WTC11 (cell line): ENCODE data around the gene RAP2A. TPM values are rescaled to one million over a fixed set of nuclear protein-coding genes. Genes with fewer than 3 reads are reported as not detected.

ENCODE experiments used
- ATAC-seq: fragments of 200-7000 bp; cut with Tn5 transposase; 2 replicates; pipeline ENCODE4 v1.10.0; 2021; ENCODE audit warnings: mild to moderate bottlenecking, moderate library complexity
- CTCF ChIA-PET: fragments of 300-600 bp; sonication (Branson Sonifier 250); formaldehyde crosslinking; loops from one replicate; lab custom pipeline; 2021; ENCODE audit warnings: antibody characterized with exemption; lab: Charles Lee
- POLR2A ChIA-PET: fragments of 350-600 bp; sonication (Branson Sonifier 250); formaldehyde crosslinking; loops from one replicate; lab custom pipeline; 2021; ENCODE audit warnings: antibody characterized with exemption; lab: Charles Lee
- DNase-seq: peaks from one replicate; pipeline ENCODE4 v3.0.0; 2021; ENCODE audit warnings: low spot score
- H3K27ac Mint-ChIP-seq: 2 replicates; pipeline ENCODE4 v1.8.0; 2021; ENCODE audit warnings: mixed read lengths
- H3K27me3 Mint-ChIP-seq: 2 replicates; pipeline ENCODE4 v1.8.0; 2021; ENCODE audit warnings: low read depth, mild to moderate bottlenecking, moderate library complexity, mixed read lengths
- H3K36me3 Mint-ChIP-seq: 2 replicates; pipeline ENCODE4 v1.8.0; 2021; ENCODE audit warnings: mixed read lengths
- H3K4me1 Mint-ChIP-seq: 2 replicates; pipeline ENCODE4 v1.8.0; 2022; ENCODE audit warnings: mixed read lengths
- H3K4me3 Mint-ChIP-seq: 2 replicates; pipeline ENCODE4 v1.8.0; 2021; ENCODE audit warnings: mild to moderate bottlenecking, moderate library complexity, mixed read lengths
- H3K9me3 Mint-ChIP-seq: 2 replicates; pipeline ENCODE4 v1.8.0; 2021; ENCODE audit warnings: mixed read lengths
- CREB1 ChIP-seq: sonication (generic); formaldehyde crosslinking; IDR thresholded peaks from 2 replicates; pipeline ENCODE4 v1.8.0; 2023; ENCODE audit warnings: mild to moderate bottlenecking, missing genetic modification reagents
- CREM ChIP-seq: sonication (generic); formaldehyde crosslinking; IDR thresholded peaks from 2 replicates; pipeline ENCODE4 v1.8.1; 2022; ENCODE audit warnings: mild to moderate bottlenecking, missing genetic modification reagents, moderate library complexity
- ESRRA ChIP-seq: sonication (generic); formaldehyde crosslinking; IDR thresholded peaks from 2 replicates; pipeline ENCODE4 v1.8.1; 2022; ENCODE audit warnings: mild to moderate bottlenecking, missing genetic modification reagents, borderline replicate concordance
- ETV6 ChIP-seq: sonication (generic); formaldehyde crosslinking; IDR thresholded peaks from 2 replicates; pipeline ENCODE4 v1.8.1; 2022; ENCODE audit warnings: mild to moderate bottlenecking, missing genetic modification reagents
- GABPB1 ChIP-seq: sonication (generic); formaldehyde crosslinking; IDR thresholded peaks from 2 replicates; pipeline ENCODE4 v1.8.1; 2023; ENCODE audit warnings: mild to moderate bottlenecking, missing genetic modification reagents
- HMGA2 ChIP-seq: fragments of 250-450 bp; sonication (Bioruptor Pico); IDR thresholded peaks from 2 replicates; pipeline ENCODE4 v1.4.0; 2021; ENCODE audit warnings: mild to moderate bottlenecking, moderate library complexity
- JUN ChIP-seq: sonication (generic); formaldehyde crosslinking; IDR thresholded peaks from 2 replicates; pipeline ENCODE4 v1.8.0; 2023; ENCODE audit warnings: mild to moderate bottlenecking, missing genetic modification reagents
- TEAD1 ChIP-seq: sonication (generic); formaldehyde crosslinking; IDR thresholded peaks from 2 replicates; pipeline ENCODE4 v1.8.0; 2022; ENCODE audit warnings: mild to moderate bottlenecking, missing genetic modification reagents
- TP53 ChIP-seq: sonication (generic); formaldehyde crosslinking; IDR thresholded peaks from 2 replicates; pipeline ENCODE4 v1.8.1; 2023; ENCODE audit warnings: mild to moderate bottlenecking, missing genetic modification reagents
- ZNF121 ChIP-seq: sonication (generic); formaldehyde crosslinking; IDR thresholded peaks from 2 replicates; pipeline ENCODE4 v1.8.0; 2023; ENCODE audit warnings: missing genetic modification reagents
- ZNF416 ChIP-seq: fragments of 250-450 bp; sonication (Bioruptor Pico); IDR thresholded peaks from 2 replicates; pipeline ENCODE4 v1.9.0; 2021; ENCODE audit warnings: mild to moderate bottlenecking, inconsistent platforms
- ZNF423 ChIP-seq: fragments of 250-450 bp; sonication (Bioruptor Pico); IDR thresholded peaks from 2 replicates; pipeline ENCODE4 v2.1.2; 2022; ENCODE audit warnings: mild to moderate bottlenecking, moderate library complexity
- ZNF671 ChIP-seq: fragments of 250-450 bp; sonication (Bioruptor Pico); IDR thresholded peaks from 2 replicates; pipeline ENCODE4 v1.8.0; 2021; ENCODE audit warnings: mild to moderate bottlenecking
- total RNA-seq: library from RNA; stranded (reverse); gene quantifications from 3 replicates; pipeline ENCODE4 v1.2.3, GENCODE V29; 2021
- TF ChIP-seq, protein P1 (sequence below): sonication (generic); formaldehyde crosslinking; IDR thresholded peaks from 2 replicates; pipeline ENCODE4 v1.8.1; 2023; ENCODE audit warnings: mild to moderate bottlenecking, moderate library complexity, missing genetic modification reagents
- TF ChIP-seq, protein P2 (sequence below): sonication (generic); formaldehyde crosslinking; IDR thresholded peaks from 2 replicates; pipeline ENCODE4 v1.8.1; 2022; ENCODE audit warnings: missing genetic modification reagents, borderline replicate concordance
- TF ChIP-seq, protein P3 (sequence below): sonication (generic); formaldehyde crosslinking; IDR thresholded peaks from 2 replicates; pipeline ENCODE4 v1.8.0; 2022; ENCODE audit warnings: mild to moderate bottlenecking, missing genetic modification reagents
- TF ChIP-seq, protein P4 (sequence below): fragments of 250-450 bp; sonication (Bioruptor Pico); IDR thresholded peaks from 2 replicates; pipeline ENCODE4 v1.9.0; 2021; ENCODE audit warnings: moderate library complexity, mild to moderate bottlenecking, inconsistent platforms, borderline replicate concordance
- TF ChIP-seq, protein P5 (sequence below): fragments of 250-450 bp; sonication (Bioruptor Pico); IDR thresholded peaks from 2 replicates; pipeline ENCODE4 v1.9.0; 2021; ENCODE audit warnings: mild to moderate bottlenecking
- TF ChIP-seq, protein P6 (sequence below): fragments of 250-450 bp; sonication (Bioruptor Pico); IDR thresholded peaks from 2 replicates; pipeline ENCODE4 v1.9.0; 2021; ENCODE audit warnings: mild to moderate bottlenecking
- TF ChIP-seq, protein P7 (sequence below): fragments of 200-600 bp; IDR thresholded peaks from 2 replicates; pipeline ENCODE4 v1.8.0; 2022; ENCODE audit warnings: antibody characterized with exemption

The RAP2A gene
- total RNA-seq, 1 experiment from 2014 or later, result 39.0 TPM

DNA sequence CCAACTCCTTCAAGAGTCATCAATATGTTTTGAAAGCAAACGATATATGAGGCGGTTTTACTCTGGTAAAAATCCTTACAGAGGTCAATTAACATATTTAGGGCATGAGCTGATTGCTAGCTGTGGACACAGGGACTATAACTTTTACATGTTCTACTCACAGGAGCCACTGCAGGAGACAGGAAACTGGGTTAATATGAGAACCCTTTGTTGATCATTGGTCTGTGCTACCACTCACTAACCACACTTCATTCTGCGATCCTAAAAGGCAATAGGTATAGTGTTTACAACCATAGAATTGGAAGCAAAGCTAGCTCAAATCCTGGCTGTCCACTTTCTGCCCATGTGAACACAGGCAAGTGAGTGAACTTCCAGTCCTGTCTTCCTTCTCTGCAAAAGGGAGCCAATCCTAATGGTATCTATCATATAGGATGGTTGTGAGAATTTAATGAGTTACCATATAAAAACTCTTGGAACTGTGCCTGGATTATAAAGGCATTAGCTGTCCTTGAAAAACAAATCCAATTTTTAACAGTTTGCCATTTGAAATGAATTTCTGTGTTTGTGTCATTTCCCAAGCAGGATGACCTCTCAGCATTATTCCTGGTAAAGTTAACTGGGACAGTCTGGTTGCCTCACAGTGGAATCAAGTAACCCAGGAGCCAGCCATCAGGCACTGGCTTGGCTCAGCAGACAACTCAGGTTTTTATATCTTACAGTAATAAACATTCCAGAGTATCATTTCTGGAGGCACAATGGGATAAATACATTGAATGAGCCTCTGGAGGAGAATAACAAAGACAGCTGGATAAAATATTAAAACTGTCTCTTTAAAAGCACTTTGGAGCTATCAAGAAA, 29.8 kb upstream of the RAP2A start (continued):
- TF ChIP-seq, protein P1, sequence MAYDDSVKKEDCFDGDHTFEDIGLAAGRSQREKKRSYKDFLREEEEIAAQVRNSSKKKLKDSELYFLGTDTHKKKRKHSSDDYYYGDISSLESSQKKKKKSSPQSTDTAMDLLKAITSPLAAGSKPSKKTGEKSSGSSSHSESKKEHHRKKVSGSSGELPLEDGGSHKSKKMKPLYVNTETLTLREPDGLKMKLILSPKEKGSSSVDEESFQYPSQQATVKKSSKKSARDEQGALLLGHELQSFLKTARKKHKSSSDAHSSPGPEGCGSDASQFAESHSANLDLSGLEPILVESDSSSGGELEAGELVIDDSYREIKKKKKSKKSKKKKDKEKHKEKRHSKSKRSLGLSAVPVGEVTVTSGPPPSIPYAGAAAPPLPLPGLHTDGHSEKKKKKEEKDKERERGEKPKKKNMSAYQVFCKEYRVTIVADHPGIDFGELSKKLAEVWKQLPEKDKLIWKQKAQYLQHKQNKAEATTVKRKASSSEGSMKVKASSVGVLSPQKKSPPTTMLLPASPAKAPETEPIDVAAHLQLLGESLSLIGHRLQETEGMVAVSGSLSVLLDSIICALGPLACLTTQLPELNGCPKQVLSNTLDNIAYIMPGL (CRISPR knock-in tag), result no peak
- no peak for TF ChIP-seq ESRRA (CRISPR knock-in tag)
- TF ChIP-seq, protein P2, sequence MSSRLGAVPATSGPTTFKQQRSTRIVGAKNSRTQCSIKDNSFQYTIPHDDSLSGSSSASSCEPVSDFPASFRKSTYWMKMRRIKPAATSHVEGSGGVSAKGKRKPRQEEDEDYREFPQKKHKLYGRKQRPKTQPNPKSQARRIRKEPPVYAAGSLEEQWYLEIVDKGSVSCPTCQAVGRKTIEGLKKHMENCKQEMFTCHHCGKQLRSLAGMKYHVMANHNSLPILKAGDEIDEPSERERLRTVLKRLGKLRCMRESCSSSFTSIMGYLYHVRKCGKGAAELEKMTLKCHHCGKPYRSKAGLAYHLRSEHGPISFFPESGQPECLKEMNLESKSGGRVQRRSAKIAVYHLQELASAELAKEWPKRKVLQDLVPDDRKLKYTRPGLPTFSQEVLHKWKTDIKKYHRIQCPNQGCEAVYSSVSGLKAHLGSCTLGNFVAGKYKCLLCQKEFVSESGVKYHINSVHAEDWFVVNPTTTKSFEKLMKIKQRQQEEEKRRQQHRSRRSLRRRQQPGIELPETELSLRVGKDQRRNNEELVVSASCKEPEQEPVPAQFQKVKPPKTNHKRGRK (CRISPR knock-in tag), result no peak
- TF ChIP-seq JUN (CRISPR knock-in tag), result no peak
- TF ChIP-seq TP53 (CRISPR knock-in tag), result no peak
- TF ChIP-seq HMGA2 (CRISPR knock-in tag), result no peak
- TF ChIP-seq, protein P3, sequence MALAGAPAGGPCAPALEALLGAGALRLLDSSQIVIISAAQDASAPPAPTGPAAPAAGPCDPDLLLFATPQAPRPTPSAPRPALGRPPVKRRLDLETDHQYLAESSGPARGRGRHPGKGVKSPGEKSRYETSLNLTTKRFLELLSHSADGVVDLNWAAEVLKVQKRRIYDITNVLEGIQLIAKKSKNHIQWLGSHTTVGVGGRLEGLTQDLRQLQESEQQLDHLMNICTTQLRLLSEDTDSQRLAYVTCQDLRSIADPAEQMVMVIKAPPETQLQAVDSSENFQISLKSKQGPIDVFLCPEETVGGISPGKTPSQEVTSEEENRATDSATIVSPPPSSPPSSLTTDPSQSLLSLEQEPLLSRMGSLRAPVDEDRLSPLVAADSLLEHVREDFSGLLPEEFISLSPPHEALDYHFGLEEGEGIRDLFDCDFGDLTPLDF (CRISPR knock-in tag), result no peak
- TF ChIP-seq, protein P4, sequence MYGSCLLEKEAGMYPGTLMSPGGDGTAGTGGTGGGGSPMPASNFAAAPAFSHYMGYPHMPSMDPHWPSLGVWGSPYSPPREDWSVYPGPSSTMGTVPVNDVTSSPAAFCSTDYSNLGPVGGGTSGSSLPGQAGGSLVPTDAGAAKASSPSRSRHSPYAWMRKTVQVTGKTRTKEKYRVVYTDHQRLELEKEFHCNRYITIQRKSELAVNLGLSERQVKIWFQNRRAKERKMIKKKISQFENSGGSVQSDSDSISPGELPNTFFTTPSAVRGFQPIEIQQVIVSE (CRISPR knock-in tag), result no peak
- TF ChIP-seq CREM (CRISPR knock-in tag), result no peak
- TF ChIP-seq ZNF671 (CRISPR knock-in tag), result no peak

DNA sequence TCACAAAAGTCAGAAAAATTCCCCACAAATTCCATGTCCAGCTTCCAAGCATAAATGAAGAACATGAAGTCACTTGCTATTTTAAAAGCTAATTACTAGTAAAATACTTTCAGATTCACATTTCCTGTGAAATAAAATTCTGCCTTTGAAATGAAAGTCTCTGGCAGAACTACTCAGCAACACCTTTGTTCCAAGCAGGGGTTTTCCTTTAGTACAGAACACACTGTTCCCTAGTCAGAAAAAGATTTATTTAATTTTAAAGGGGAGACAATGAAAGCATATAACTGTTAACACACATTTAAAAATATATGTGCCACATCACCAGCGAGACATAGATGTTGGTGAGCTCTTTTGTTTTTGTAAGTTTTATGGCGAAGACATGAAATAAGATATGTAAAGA, 26.4 kb upstream of the RAP2A start:
- TF ChIP-seq, protein P5, sequence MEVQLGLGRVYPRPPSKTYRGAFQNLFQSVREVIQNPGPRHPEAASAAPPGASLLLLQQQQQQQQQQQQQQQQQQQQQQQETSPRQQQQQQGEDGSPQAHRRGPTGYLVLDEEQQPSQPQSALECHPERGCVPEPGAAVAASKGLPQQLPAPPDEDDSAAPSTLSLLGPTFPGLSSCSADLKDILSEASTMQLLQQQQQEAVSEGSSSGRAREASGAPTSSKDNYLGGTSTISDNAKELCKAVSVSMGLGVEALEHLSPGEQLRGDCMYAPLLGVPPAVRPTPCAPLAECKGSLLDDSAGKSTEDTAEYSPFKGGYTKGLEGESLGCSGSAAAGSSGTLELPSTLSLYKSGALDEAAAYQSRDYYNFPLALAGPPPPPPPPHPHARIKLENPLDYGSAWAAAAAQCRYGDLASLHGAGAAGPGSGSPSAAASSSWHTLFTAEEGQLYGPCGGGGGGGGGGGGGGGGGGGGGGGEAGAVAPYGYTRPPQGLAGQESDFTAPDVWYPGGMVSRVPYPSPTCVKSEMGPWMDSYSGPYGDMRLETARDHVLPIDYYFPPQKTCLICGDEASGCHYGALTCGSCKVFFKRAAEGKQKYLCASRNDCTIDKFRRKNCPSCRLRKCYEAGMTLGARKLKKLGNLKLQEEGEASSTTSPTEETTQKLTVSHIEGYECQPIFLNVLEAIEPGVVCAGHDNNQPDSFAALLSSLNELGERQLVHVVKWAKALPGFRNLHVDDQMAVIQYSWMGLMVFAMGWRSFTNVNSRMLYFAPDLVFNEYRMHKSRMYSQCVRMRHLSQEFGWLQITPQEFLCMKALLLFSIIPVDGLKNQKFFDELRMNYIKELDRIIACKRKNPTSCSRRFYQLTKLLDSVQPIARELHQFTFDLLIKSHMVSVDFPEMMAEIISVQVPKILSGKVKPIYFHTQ (CRISPR knock-in tag), result no peak
- TF ChIP-seq TEAD1 (CRISPR knock-in tag) (no peak), ZNF416 (CRISPR knock-in tag) (no peak), GABPB1 (no peak), ZNF423 (CRISPR knock-in tag) (no peak), ETV6 (CRISPR knock-in tag) (no peak), CREB1 (no peak), ZNF121 (CRISPR knock-in tag) (no peak)
- TF ChIP-seq, protein P6, sequence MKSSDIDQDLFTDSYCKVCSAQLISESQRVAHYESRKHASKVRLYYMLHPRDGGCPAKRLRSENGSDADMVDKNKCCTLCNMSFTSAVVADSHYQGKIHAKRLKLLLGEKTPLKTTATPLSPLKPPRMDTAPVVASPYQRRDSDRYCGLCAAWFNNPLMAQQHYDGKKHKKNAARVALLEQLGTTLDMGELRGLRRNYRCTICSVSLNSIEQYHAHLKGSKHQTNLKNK, result no peak
- TF ChIP-seq, protein P7, sequence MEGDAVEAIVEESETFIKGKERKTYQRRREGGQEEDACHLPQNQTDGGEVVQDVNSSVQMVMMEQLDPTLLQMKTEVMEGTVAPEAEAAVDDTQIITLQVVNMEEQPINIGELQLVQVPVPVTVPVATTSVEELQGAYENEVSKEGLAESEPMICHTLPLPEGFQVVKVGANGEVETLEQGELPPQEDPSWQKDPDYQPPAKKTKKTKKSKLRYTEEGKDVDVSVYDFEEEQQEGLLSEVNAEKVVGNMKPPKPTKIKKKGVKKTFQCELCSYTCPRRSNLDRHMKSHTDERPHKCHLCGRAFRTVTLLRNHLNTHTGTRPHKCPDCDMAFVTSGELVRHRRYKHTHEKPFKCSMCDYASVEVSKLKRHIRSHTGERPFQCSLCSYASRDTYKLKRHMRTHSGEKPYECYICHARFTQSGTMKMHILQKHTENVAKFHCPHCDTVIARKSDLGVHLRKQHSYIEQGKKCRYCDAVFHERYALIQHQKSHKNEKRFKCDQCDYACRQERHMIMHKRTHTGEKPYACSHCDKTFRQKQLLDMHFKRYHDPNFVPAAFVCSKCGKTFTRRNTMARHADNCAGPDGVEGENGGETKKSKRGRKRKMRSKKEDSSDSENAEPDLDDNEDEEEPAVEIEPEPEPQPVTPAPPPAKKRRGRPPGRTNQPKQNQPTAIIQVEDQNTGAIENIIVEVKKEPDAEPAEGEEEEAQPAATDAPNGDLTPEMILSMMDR, result no peak
- Mint-ChIP-seq H3K4me1 (no peaks in the 10 kb centered on the region), H3K27me3 (no peaks in the 10 kb centered on the region; the same call in 1 of the 2 replicates), H3K27ac (no peak overlapping the region), H3K9me3 (0 out of 2 replicates have a peak, but pooled peaks cover 4% of the 10 kb centered on the region), H3K4me3 (no peak overlapping the region), H3K36me3 (no peaks in the 10 kb centered on the region)
- POLR2A ChIA-PET, result no interaction called here
- CTCF ChIA-PET, result interaction anchor here (0.6 kb wide), 1 partner anchor 167 kb away, joined by 3 read pairs; no protein-coding TSS in a partner anchor
- DNase-seq (no peak), ATAC-seq (no peak)
